Lung (tissue), 12 donors: ENCODE data around the gene CR1. TPM values are rescaled to one million over a fixed set of nuclear protein-coding genes. Genes with fewer than 3 reads are reported as not detected.

Experiments used
- ATAC-seq: fragments of 200-7000 bp; cut with Tn5 transposase; one replicate; pipeline ENCODE4 v1.9.1; 2020; ENCODE audit warnings: moderate number of reproducible peaks; ENCODE audit not compliant: insufficient read depth, low FRiP score
- DNase-seq, 3 donors: peaks; one replicate each; pipeline ENCODE4 v3.0.0-alpha.2; 2013 to 2017
- H3K27ac ChIP-seq, 2 donors: one replicate each; pipeline ENCODE4 v1.5.1; 2013; ENCODE audit warnings: mild to moderate bottlenecking in 2 of 2, moderate library complexity in 2 of 2, control low read depth in 1 of 2, inconsistent platforms in 1 of 2, low read depth in 1 of 2, low read length in 1 of 2
- H3K27me3 ChIP-seq, 3 donors: one replicate each; pipeline ENCODE4 v1.5.1; 2013; ENCODE audit warnings: low read length in 2 of 3; ENCODE audit not compliant: control insufficient read depth in 3 of 3, insufficient read depth in 3 of 3
- H3K36me3 ChIP-seq, 4 donors: one replicate each; pipeline ENCODE4 v1.5.1; 2013; ENCODE audit warnings: low read length in 4 of 4, mild to moderate bottlenecking in 1 of 4, moderate library complexity in 1 of 4; ENCODE audit not compliant: control insufficient read depth in 4 of 4, insufficient read depth in 4 of 4
- H3K4me1 ChIP-seq, 5 donors: one replicate each; pipeline ENCODE4 v1.5.1; 2013; ENCODE audit warnings: low read length in 5 of 5, mild to moderate bottlenecking in 2 of 5, moderate library complexity in 1 of 5; ENCODE audit not compliant: control insufficient read depth in 5 of 5, insufficient read depth in 5 of 5
- H3K4me3 ChIP-seq: one replicate; pipeline ENCODE4 v1.5.1; 2013; ENCODE audit warnings: mild to moderate bottlenecking, control low read depth, moderate library complexity
- H3K9ac ChIP-seq, 2 donors: one replicate each; pipeline ENCODE4 v1.5.1; 2013; ENCODE audit warnings: low read length in 2 of 2, control low read depth in 1 of 2; ENCODE audit not compliant: insufficient read depth in 1 of 2
- H3K9me3 ChIP-seq, 4 donors: one replicate each; pipeline ENCODE4 v1.5.1; 2013; ENCODE audit warnings: low read length in 3 of 4, mild to moderate bottlenecking in 1 of 4, moderate library complexity in 1 of 4; ENCODE audit not compliant: control insufficient read depth in 4 of 4, insufficient read depth in 3 of 4
- CTCF ChIP-seq: IDR thresholded peaks from 2 replicates; pipeline ENCODE4 v1.5.1; 2012; ENCODE audit warnings: mild to moderate bottlenecking; ENCODE audit errors: control extremely low read depth, extremely low read depth
- WGBS, 2 donors: extraction: QIAGEN DNeasy Blood & Tissue Kit; methylation state at CpG; one replicate each; pipeline ENCODE4 v1.1.7; 2013; 5-methylcytosine and 5-hydroxymethylcytosine counted together
- polyA plus RNA-seq, 2 donors: library from polyadenylated mRNA; stranded (reverse); fragments of 200-250 nt; gene quantifications; one replicate each; pipeline ENCODE4 v1.2.1, GENCODE V29; 2013
- total RNA-seq, 2 donors: library from RNA; depleted of rRNA in 1 of 2; stranded (reverse); fragments of >200 nt in 1 of 2; gene quantifications; one replicate each; pipeline ENCODE4 v1.2.1, GENCODE V29; 2014 to 2021
- donor health status: control.
- donor health status: control.
- donor health status: Bipolar disorder and iron deficiency.
- donor health status: healthy.
- donor health status: DM: yes; HTN: yes; CAD: no.

CR1 gene
- total and polyA plus RNA-seq, 4 donors = 0.57 to 26.6 (median 16.6) TPM

DNA sequence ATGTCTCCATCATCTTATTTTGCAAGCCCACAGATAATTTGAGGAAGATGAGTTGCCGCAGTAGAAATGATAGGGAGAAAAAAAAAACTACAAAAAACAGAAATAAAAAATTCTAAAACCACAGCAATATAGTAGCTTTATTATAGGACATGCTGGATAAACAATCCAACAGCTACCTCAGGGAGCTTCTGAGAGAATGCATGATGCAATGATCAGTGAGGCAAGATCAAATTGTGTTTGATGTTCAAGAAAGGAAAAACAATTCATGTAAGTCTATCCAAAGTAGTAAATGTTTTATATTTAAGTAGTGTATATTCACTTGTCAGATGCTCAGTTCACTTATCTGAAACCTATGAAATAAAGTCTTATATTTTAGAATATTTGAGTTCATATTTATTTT lies 155.6 kb downstream of the CR1 start:
- no peaks in the 10 kb centered on the region for H3K9me3 ChIP-seq
- H3K4me1 ChIP-seq = no peaks in the 10 kb centered on the region
- no peak for TF ChIP-seq CTCF
- no peak for DNase-seq
- H3K27me3 ChIP-seq = peaks cover 0 to 24% (median 0%) of the 10 kb centered on the region in 3 donors
- no peak for ATAC-seq
- H3K27ac ChIP-seq = no peak overlapping the region
- H3K9ac ChIP-seq = no peak overlapping the region
- no peak overlapping the region for H3K4me3 ChIP-seq
- no peaks in the 10 kb centered on the region for H3K36me3 ChIP-seq
- WGBS, 2 donors = 71 to 88% methylated on average over 1 of the region's 1 CpG

DNA sequence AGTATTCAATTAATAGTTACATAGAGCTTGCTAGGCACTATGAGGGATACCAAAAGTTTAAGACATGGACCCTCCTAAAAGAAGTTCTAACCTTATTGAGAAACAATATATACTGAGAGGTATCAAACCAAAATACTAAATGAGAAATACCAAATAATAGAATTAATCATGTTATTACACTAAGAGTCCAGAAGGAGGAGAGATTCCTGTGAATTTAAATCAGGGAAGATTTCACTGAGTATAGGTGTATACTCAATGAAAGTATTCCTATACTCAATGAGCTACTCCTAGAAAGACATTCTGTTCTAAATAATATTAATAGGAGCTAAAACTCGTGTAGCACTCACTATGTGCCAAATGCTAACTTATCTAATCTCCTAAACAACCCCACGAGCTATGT lies 158.4 kb downstream of the CR1 start:
- 45 to 68% methylated on average over 2 of the region's 2 CpGs for WGBS, 2 donors
- Histone ChIP-seq H3K4me3 (no peak overlapping the region), H3K27ac (no peak overlapping the region), H3K4me1 (no peaks in the 10 kb centered on the region), H3K27me3 (peaks cover 0 to 8% (median 0%) of the 10 kb centered on the region in 3 donors), H3K9ac (no peak overlapping the region), H3K36me3 (no peaks in the 10 kb centered on the region), H3K9me3 (no peaks in the 10 kb centered on the region)
- DNase-seq (no peak), ATAC-seq (no peak)
- no peak for TF ChIP-seq CTCF

DNA sequence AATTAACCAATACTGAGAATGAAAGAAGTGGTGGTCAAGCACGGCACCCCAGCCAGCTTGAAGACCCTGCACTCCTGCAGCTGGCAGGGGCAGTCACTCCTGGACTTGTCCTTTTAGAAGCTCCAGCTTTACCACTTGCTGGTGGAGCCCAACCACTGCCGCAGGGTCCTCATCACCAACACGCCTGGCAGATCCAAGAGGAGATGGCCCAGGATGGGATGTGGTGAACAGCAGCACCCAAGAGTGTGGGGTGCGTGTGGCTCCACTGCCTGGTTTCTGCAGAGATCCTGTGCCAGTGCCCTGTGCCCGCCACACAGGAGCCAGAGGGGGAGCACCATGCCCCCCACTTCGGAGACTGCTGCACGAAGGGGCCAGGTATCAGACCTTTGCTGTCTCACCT lies 162.5 kb downstream of the CR1 start:
- no peak overlapping the region for H3K27ac ChIP-seq
- no peaks in the 10 kb centered on the region for H3K9me3 ChIP-seq
- no peaks in the 10 kb centered on the region for H3K27me3 ChIP-seq
- ATAC-seq = no peak
- no peak for DNase-seq
- no peak overlapping the region for H3K9ac ChIP-seq
- TF ChIP-seq CTCF = no peak
- H3K4me1 ChIP-seq = no peaks in the 10 kb centered on the region
- 82 to 90% methylated on average over 7 of the region's 7 CpGs for WGBS, 2 donors
- H3K36me3 ChIP-seq = no peaks in the 10 kb centered on the region
- no peak overlapping the region for H3K4me3 ChIP-seq

- DNase-seq (no peak), ATAC-seq (no peak)
- WGBS, 2 donors = 87 to 89% methylated on average over 9 of the region's 9 CpGs
- no peaks in the 10 kb centered on the region for H3K36me3 ChIP-seq
- no peak overlapping the region for H3K27ac ChIP-seq
- H3K4me3 ChIP-seq = no peak overlapping the region
- no peak for TF ChIP-seq CTCF
- H3K9ac ChIP-seq = no peak overlapping the region
- H3K27me3 ChIP-seq = no peaks in the 10 kb centered on the region
- no peaks in the 10 kb centered on the region for H3K4me1 ChIP-seq
- H3K9me3 ChIP-seq = no peaks in the 10 kb centered on the region
Observed at GRCh38 chr1:207658904-207659485, 163.0 kb downstream of the CR1 start.
